ENCODE results near the gene TRIP11.

The TRIP11 gene

DNA sequence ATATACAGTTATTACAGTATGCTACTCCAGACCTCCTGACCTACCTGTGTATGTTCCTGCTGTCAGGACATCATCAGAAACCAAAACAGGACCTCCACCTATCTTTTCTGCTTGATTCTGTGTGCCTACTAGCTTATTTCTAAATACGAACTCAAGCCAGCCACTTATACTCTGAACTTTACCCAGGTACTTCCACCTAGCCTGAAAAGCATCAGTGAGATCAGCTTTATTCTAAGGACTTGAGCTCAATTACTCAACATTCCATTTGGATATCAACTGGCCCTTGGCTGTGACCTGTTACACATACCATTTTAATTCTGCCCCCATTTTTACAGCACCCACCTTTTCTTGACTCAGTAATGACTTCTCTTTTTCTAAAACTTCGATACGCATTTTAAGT is 29.2 kb downstream of the TRIP11 start:
- no peak for DNase-seq

GRCh38 chr14:92009604-92010003 is 30.3 kb downstream of the TRIP11 start:
- DNase-seq: no peak

DNA sequence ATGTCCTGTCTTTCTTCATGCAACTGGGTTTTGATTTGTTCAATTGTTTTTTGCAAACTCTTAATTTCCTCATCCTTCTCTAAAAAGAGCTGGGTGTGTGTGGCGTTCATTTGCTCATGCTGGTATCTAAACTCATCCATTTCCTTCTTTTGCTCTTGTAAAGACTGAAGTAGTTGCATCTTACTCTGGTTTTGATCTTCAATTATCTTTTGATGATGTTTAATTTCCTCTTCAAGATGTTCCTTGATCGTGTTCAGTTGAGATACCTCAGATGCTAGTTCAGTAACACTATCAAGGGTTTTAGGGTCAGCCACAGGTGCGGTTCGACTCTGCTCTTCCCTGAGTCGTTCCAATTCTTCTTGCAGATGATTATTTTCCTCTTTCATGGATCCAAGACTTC is 34.8 kb downstream of the TRIP11 start:
- no peak for DNase-seq

GRCh38 chr14:92004062-92004461 is 35.8 kb downstream of the TRIP11 start:
- DNase-seq: no peak

- no peak for DNase-seq
Observed at GRCh38 chr14:91998667-91999570, 40.9 kb downstream of the TRIP11 start.

GRCh38 chr14:91997492-91997891 is 42.4 kb downstream of the TRIP11 start:
- no peak for DNase-seq

GRCh38 chr14:91996948-91997371 is 42.9 kb downstream of the TRIP11 start:
- DNase-seq: peak in 1 of 51 donors; percentile 29

- no peak for DNase-seq
Observed at GRCh38 chr14:91987192-91987591, 52.7 kb downstream of the TRIP11 start.

- DNase-seq: no peak
Observed at GRCh38 chr14:91985521-91986255, 54.2 kb downstream of the TRIP11 start.

DNA sequence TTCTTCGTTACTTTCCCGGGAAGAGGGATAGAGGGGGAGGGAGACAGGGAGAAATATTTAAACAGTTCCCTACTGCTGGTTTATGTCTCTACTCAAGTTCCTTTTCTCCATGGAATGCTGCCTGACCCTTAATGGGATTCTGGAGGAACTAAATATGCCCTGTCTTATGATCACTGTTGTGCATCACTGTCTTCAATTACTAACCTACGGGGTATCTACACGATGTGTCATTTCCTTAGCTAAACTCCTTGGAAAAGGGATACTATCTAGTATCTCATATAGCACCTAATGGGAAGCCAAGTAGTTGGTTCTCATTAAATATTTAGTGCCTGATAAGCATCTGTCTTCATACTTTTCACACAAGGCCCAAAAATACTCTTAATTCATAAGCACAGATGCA is 54.9 kb downstream of the TRIP11 start:
- no peak for DNase-seq

GRCh38 chr14:91983588-91983987 is 56.3 kb downstream of the TRIP11 start:
- no peak for DNase-seq

DNA sequence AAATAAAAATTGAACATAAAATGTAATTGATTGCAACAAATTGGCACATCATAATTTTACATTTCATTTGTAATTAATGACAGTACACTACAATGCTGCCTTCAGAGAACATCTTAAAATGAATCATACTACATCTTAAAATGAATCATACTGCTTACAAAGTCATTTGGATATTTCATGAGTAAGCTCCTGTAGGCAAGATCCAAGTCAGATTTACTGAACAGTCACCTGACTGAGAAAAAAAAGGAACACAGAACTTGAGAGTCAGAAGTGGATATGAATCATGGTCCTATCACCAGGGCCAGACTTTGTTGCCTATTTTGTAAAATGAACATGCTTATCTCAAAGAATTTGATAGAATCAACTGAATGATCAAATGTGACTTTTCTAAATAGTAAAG is 59.7 kb downstream of the TRIP11 start:
- DNase-seq: peak in 1 of 51 donors; percentile 10

- DNase-seq: no peak
Observed at GRCh38 chr14:91977884-91978283, 62.0 kb downstream of the TRIP11 start.

DNA sequence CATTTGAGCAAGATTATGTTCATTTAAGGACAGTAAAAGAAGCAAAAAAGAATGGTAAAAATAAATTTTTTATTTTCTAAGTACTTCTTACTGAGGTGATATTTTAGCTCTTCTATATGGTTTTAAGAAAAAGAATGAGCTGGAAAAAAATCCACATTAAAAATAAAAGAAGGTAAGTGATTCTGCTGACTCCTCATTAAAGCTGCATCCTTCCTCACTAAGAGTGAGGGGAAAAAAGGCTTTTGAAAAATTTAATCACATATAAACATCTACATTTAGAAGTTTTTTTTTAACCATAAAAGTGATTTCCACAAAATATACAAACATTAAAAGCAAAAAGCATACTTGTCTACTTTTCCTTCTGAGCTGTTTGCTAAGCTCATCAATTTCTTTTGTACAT is 64.1 kb downstream of the TRIP11 start:
- no peak for DNase-seq

DNA sequence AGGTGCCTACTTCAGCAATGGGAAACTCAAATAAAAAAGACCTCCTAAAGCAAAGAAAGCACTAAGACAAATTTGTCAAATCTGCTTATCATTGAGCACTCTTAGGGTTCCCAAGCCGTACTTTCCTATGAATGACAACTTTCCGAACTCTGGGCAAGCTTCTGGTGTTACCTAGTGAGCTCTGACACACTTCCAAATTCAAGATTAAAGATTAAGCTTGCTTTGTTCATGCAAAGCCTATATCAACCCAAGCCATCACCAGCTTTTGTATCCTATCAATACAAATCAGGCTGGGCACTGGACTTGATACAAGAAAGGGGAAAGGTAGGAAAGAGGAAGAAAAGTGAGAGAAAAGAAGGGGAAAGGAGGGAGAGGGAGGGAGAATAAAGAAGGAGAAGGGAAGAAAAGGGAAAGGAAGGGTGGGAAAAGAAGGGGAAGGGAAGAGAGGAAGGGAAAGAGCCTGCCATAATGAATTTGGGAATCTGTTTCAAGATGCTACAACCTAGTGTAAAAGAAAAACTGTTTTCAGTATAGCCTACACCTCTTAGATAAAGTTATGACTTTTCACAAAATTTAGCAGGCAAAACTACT is 68.6 kb downstream of the TRIP11 start:
- no peak for DNase-seq

- DNase-seq: no peak
Observed at GRCh38 chr14:91968280-91968679, 71.6 kb downstream of the TRIP11 start.

DNA sequence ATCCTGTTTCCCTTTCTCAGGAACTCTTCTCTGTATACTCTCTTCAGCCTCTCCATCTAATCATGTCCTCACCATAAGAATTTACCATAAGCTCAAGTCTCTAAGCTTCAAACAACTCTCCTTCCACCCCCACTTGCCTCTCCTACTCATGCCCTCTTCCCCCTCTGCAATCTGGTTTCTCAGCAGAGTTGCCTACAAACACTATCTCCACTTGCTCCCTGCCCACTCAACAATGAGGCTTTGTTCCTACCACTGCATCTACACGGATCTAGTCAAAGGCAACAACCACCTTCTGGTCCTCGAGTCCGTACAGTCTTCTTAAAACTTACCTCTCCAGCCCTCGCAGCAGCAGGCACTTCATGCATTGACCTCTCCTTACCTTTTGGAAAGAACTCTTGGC is 75.1 kb downstream of the TRIP11 start:
- no peak for DNase-seq

DNA sequence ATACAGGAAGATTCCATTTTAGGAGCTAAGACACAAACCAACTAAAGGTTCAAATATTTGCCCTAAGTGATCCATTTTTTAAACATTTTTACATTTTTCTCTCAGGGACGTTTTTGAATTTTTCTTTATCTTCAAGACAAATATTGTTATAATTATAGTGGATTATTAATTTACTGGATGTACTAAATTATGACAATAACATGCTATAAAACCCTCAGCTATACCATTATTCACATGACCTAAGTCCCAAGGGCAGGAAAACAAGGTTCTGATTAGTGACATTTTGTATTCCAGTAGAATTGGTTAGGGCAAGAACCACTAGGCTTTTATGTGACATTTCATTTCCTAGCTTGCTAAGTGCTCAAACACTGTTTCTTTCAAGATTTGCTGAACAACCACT is 75.8 kb downstream of the TRIP11 start:
- DNase-seq: no peak

- no peak for DNase-seq
Observed at GRCh38 chr14:91963465-91963864, 76.4 kb downstream of the TRIP11 start.

DNA sequence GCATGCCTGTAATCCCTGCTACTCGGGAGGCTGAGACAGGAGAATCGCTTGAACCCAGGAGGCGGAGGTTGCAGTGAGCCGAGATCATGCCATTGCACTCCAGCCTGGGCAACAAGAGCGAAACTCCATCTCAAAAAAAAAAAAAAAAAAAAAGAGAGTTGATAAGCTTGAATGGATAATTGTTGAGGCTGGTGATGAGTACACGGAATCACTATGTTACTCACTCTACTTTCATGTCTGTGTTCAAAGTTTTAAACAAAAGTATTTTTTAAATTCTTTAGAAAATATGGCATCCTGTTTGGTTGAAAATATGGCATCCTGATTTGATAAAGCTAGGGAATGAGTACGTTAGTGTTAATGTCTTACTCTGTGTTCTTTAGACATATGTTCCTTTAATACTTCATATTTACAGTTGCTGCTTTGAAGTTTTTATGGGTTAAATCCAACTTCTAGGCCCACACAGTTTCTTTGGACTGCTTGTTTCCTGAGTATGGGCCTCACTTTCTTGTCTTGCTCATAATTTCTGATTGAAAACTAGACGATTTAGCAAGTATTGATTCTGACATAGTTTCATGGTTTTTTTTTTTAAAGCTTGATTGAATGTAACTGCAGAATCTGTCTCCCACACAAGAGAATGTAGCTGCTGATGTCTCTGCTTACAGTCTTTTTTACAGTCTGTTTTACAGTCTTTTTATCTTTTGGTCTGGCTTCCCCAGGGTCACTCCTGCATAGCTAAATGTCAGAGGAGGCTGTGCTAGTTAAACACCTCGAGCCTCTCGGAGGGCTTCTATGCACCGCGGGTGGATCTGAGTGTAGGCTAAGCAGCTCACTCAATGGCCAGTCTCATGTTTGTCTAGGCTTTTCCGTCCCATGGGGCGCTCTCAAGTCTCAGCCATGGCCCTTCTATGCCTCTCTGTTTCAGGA is 78.3 kb downstream of the TRIP11 start:
- no peak for DNase-seq

- no peak for DNase-seq
Observed at GRCh38 chr14:91957876-91958313, 82.0 kb downstream of the TRIP11 start.

All from hypothalamus (tissue), 51 donors.